Endothelial cell of umbilical vein (primary cell): ENCODE data around the gene VIT.

Source experiments
- EZH2 ChIP-seq: IDR thresholded peaks from 2 replicates; pipeline ENCODE4 v1.6.1; 2012; ENCODE audit warnings: borderline replicate concordance, low read depth, mild to moderate bottlenecking, moderate library complexity, low read length, inconsistent platforms; ENCODE audit not compliant: severe bottlenecking
- GATA2 ChIP-seq: IDR thresholded peaks from 2 replicates; pipeline ENCODE4 v1.7.0; 2011; ENCODE audit warnings: low read depth, mild to moderate bottlenecking, moderate library complexity, mixed read lengths, low read length; ENCODE audit not compliant: insufficient read length, insufficient read depth
- POLR2A ChIP-seq: IDR thresholded peaks from 2 replicates; pipeline ENCODE4 v1.6.1; 2012; ENCODE audit warnings: low read depth, mild to moderate bottlenecking, control low read depth, low read length
- TF ChIP-seq, protein P1 (sequence below), 2 donors: IDR thresholded peaks; 1 replicate in 1 of 2; 2 replicates in 1 of 2; pipeline ENCODE4 v1.5.1; 2011; ENCODE audit warnings: low read length in 2 of 2, mild to moderate bottlenecking in 2 of 2, moderate library complexity in 2 of 2, control low read depth in 1 of 2, inconsistent platforms in 1 of 2, low read depth in 1 of 2; ENCODE audit not compliant: insufficient read depth in 1 of 2; ENCODE audit errors: extremely low read depth in 1 of 2

DNA sequence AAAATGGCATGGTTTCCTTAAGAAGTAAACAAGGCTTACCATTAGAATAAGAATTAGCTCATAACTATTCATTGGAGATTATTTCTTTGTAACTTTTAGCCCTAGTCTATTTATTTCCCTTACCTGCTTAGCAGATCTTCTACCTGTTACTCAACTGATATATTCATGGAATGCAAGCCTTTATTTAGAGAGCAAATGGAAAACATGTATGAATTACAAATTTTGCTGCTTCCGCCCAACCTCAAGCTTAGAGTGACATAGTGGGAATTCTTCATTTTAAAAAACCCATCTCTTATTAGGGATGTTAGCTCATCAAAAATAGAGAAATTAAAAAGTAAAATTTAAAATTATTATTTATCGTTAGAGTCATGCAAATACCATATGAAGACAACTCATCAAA, 158.9 kb downstream of the VIT start:
- TF ChIP-seq, protein P1, sequence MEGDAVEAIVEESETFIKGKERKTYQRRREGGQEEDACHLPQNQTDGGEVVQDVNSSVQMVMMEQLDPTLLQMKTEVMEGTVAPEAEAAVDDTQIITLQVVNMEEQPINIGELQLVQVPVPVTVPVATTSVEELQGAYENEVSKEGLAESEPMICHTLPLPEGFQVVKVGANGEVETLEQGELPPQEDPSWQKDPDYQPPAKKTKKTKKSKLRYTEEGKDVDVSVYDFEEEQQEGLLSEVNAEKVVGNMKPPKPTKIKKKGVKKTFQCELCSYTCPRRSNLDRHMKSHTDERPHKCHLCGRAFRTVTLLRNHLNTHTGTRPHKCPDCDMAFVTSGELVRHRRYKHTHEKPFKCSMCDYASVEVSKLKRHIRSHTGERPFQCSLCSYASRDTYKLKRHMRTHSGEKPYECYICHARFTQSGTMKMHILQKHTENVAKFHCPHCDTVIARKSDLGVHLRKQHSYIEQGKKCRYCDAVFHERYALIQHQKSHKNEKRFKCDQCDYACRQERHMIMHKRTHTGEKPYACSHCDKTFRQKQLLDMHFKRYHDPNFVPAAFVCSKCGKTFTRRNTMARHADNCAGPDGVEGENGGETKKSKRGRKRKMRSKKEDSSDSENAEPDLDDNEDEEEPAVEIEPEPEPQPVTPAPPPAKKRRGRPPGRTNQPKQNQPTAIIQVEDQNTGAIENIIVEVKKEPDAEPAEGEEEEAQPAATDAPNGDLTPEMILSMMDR (IDR thresholded peaks at IDR 0.05; ENCODE audit: extremely low read depth in 1 of 2, insufficient read depth in 1 of 2, low read depth in 1 of 2, low read length in 2 of 2), result no peak
- TF ChIP-seq POLR2A, result no peak
- no peak for TF ChIP-seq EZH2
- TF ChIP-seq GATA2, result no peak
